K562 (cell line): ENCODE measurements around the gene TENM3. TPM values are rescaled to one million over a fixed set of nuclear protein-coding genes. Genes with fewer than 3 reads are reported as not detected.

Experiments
- ATAC-seq: fragments of 200-7000 bp; cut with Tn5 transposase; 3 replicates; pipeline ENCODE4 v1.9.1; 2020; ENCODE audit warnings: moderate library complexity
- BruUV-seq: library from RNA; stranded (reverse); fragments of 400-500 nt; replicated peaks from 2 replicates; lab custom pipeline; 2021; lab: Mats Ljungman, UMichigan
- CTCF ChIA-PET: fragments of 300-600 bp; formaldehyde crosslinking; extraction: SDS; loops from one replicate; lab custom pipeline; 2021; ENCODE audit warnings: low intra/inter-chr PET ratio; lab: Yijun Ruan, JAX
- POLR2A ChIA-PET: fragments of 300-600, 350-650 bp; sonication (Branson Sonifier 250); formaldehyde crosslinking; extraction: SDS; loops from one replicate; lab custom pipeline; 2021; ENCODE audit warnings: antibody characterized with exemption, inconsistent platforms; lab: Yijun Ruan, JAX
- DNase-seq, 4 experiments: peaks; one replicate each; pipeline versions ENCODE4 v3.0.0 to v3.0.0-alpha.2; 2011 to 2018; ENCODE audit warnings: low spot score in 3 of 4, mixed read lengths in 3 of 4; ENCODE audit errors: extremely low read depth in 1 of 4
- FAIRE-seq: peaks from 2 replicates; lab custom pipeline; 2011; peaks lifted over from hg19 to GRCh38; lab: Jason Lieb, UNC
- H2AFZ ChIP-seq: 2 replicates; pipeline ENCODE4 v1.6.0; 2011; ENCODE audit warnings: low read depth, low read length, control low read depth, inconsistent platforms
- H3K27ac ChIP-seq: fragments of 200-600 bp; 3 replicates; pipeline ENCODE4 v1.8.0; 2011; ENCODE audit warnings: low read depth, mild to moderate bottlenecking, control low read depth, inconsistent platforms, low read length, moderate library complexity, mixed read lengths; ENCODE audit errors: extremely low read depth
- H3K27me3 ChIP-seq, 2 experiments: fragments of 300-600 bp in 1 of 2; 2 replicates in 1 of 2; 3 replicates in 1 of 2; pipeline versions ENCODE4 v1.6.0 to v1.8.0; 2011; ENCODE audit warnings: inconsistent platforms in 2 of 2, low read length in 2 of 2, mild to moderate bottlenecking in 1 of 2, mixed read lengths in 1 of 2, moderate library complexity in 1 of 2; ENCODE audit not compliant: control insufficient read depth in 2 of 2, insufficient read depth in 2 of 2
- H3K36me3 ChIP-seq: fragments of 300-600 bp; 3 replicates; pipeline ENCODE4 v1.8.0; 2011; ENCODE audit warnings: mild to moderate bottlenecking, low read length, inconsistent platforms; ENCODE audit not compliant: control insufficient read depth, insufficient read depth
- H3K4me1 ChIP-seq, 2 experiments: fragments of 200-600 bp in 1 of 2; replicated peaks in 1 of 2; 2 replicates in 1 of 2; 3 replicates in 1 of 2; pipeline versions ENCODE4 v1.5.1 to v1.8.0; 2011; ENCODE audit warnings: inconsistent platforms in 2 of 2, low read length in 2 of 2, mild to moderate bottlenecking in 1 of 2, mixed read lengths in 1 of 2, moderate library complexity in 1 of 2; ENCODE audit not compliant: control insufficient read depth in 2 of 2, insufficient read depth in 2 of 2
- H3K4me2 ChIP-seq: 2 replicates; pipeline ENCODE4 v1.6.1; 2011; ENCODE audit warnings: low read length, control low read depth, inconsistent platforms, mixed read lengths; ENCODE audit not compliant: insufficient read depth
- H3K4me3 ChIP-seq: fragments of 200-600 bp; sonication (generic), shearing (Covaris generic); 2 replicates; pipeline ENCODE4 v1.5.1; 2016; ENCODE audit warnings: control low read depth, inconsistent platforms
- H3K79me2 ChIP-seq: fragments of 200-600 bp; 3 replicates; pipeline ENCODE4 v1.8.0; 2011; ENCODE audit warnings: low read length, inconsistent platforms; ENCODE audit not compliant: control insufficient read depth, insufficient read depth
- H3K9ac ChIP-seq, 2 experiments: 2 replicates each; pipeline versions ENCODE4 v1.6.0 to v1.6.1; 2011; ENCODE audit warnings: low read depth in 2 of 2, low read length in 2 of 2, control low read depth in 1 of 2, inconsistent platforms in 1 of 2, mild to moderate bottlenecking in 1 of 2, mixed read lengths in 1 of 2; ENCODE audit not compliant: insufficient read depth in 1 of 2
- H3K9me1 ChIP-seq: one replicate; pipeline ENCODE4 v1.6.0; 2011; ENCODE audit warnings: inconsistent platforms, mild to moderate bottlenecking, low read length, moderate library complexity; ENCODE audit not compliant: control insufficient read depth, insufficient read depth
- H3K9me3 ChIP-seq: replicated peaks from 2 replicates; pipeline ENCODE4 v1.5.1; 2011; ENCODE audit warnings: low read depth, low read length, inconsistent platforms; ENCODE audit not compliant: control insufficient read depth, insufficient read depth
- H4K20me1 ChIP-seq: replicated peaks from 2 replicates; pipeline ENCODE4 v1.6.1; 2011; ENCODE audit warnings: low read length, inconsistent platforms, mixed read lengths; ENCODE audit not compliant: control insufficient read depth, insufficient read depth
- BHLHE40 ChIP-seq: IDR thresholded peaks from 2 replicates; pipeline ENCODE4 v1.6.1; 2011; ENCODE audit warnings: low read length, improper control_type of control experiment
- CSDE1 ChIP-seq, 2 experiments: fragments of 450-650 bp; IDR thresholded peaks; 2 replicates each; pipeline ENCODE4 v1.6.1; 2016; ENCODE audit warnings: mild to moderate bottlenecking in 1 of 2
- FOXJ3 ChIP-seq: sonication (generic); formaldehyde crosslinking; IDR thresholded peaks from 2 replicates; pipeline ENCODE4 v1.4.0; 2020; ENCODE audit warnings: mild to moderate bottlenecking, missing genetic modification reagents
- FOXP1 ChIP-seq: sonication (generic); formaldehyde crosslinking; IDR thresholded peaks from 2 replicates; pipeline ENCODE4 v1.8.0; 2022; ENCODE audit warnings: mild to moderate bottlenecking, missing genetic modification reagents
- GABPA ChIP-seq: fragments of 200-800 bp; sonication (Bioruptor generic); conservative IDR thresholded peaks from 2 replicates; pipeline ENCODE4 v1.6.1; 2016; ENCODE audit warnings: low read depth, missing genetic modification characterization, missing compliant biosample characterization
- JUN ChIP-seq, 2 experiments: sonication (generic) in 1 of 2; formaldehyde crosslinking in 1 of 2; IDR thresholded peaks; 2 replicates each; pipeline versions ENCODE4 v1.6.1 to v1.8.0; 2012 to 2022; ENCODE audit warnings: borderline replicate concordance in 2 of 2, mild to moderate bottlenecking in 2 of 2, improper control_type of control experiment in 1 of 2, low read depth in 1 of 2, low read length in 1 of 2, missing genetic modification reagents in 1 of 2
- POU5F1 ChIP-seq: fragments of 150-350 bp; IDR thresholded peaks from 2 replicates; pipeline ENCODE4 v1.6.1; 2014; ENCODE audit warnings: borderline replicate concordance, low read length, low read depth, mild to moderate bottlenecking; ENCODE audit not compliant: partially characterized antibody
- TAF7 ChIP-seq: fragments of 450-650 bp; IDR thresholded peaks from 2 replicates; pipeline ENCODE4 v1.6.1; 2016; ENCODE audit warnings: missing genetic modification characterization, missing compliant biosample characterization
- TCFL5 ChIP-seq: fragments of 250-450 bp; sonication (Bioruptor Pico); conservative IDR thresholded peaks from 2 replicates; pipeline ENCODE4 v1.6.1; 2021; ENCODE audit warnings: mild to moderate bottlenecking, moderate library complexity, matching md5 sums
- ZNF146 ChIP-seq: IDR thresholded peaks from one replicate; pipeline ENCODE4 v1.6.1; 2018; ENCODE audit warnings: missing compliant biosample characterization; ENCODE audit not compliant: unreplicated experiment
- ZNF175 ChIP-seq: fragments of 200-800 bp; sonication (Bioruptor generic); IDR thresholded peaks from 2 replicates; pipeline ENCODE4 v1.6.1; 2016; ENCODE audit warnings: low read depth, mild to moderate bottlenecking, missing genetic modification characterization, missing compliant biosample characterization
- ZNF224 ChIP-seq: sonication (generic); formaldehyde crosslinking; IDR thresholded peaks from 2 replicates; pipeline ENCODE4 v1.8.0; 2022; ENCODE audit warnings: mild to moderate bottlenecking, missing genetic modification reagents
- ZNF316 ChIP-seq: fragments of 450-650 bp; IDR thresholded peaks from 2 replicates; pipeline ENCODE4 v1.6.1; 2016
- ZNF395 ChIP-seq: fragments of 200-800 bp; sonication (Bioruptor generic); IDR thresholded peaks from 2 replicates; pipeline ENCODE4 v1.6.1; 2017; ENCODE audit warnings: missing genetic modification characterization, missing compliant biosample characterization
- WGBS: fragments of 100-300 bp; shearing (Covaris generic); methylation state at CpG from one replicate; pipeline ENCODE4 v1.1.6; 2016; ENCODE audit warnings: low coverage, mixed read lengths; ENCODE audit not compliant: insufficient coverage; ENCODE audit errors: missing lambda C conversion rate; 5-methylcytosine and 5-hydroxymethylcytosine counted together
- in situ Hi-C: fragments of 300-500 bp; cut with MboI; formaldehyde crosslinking; loops from 4 replicates; pipeline ENCODE4 v1.15.0; 2018; ENCODE audit warnings: inconsistent platforms, mixed read lengths
- intact Hi-C: fragments of 100-400 bp; cut with micrococcal nuclease; formaldehyde crosslinking; loops from 2 replicates; pipeline ENCODE4 v1.14.2; 2022
- polyA plus RNA-seq, 8 experiments: library from polyadenylated mRNA; depleted of rRNA in 4 of 8; stranded (reverse) in 5 of 8; unstranded in 3 of 8; fragments of >200 nt; fragmentation: Nextera tagmentation in 2 of 8; fragmentation: Illumina TruSeq in 1 of 8; extraction: Ambion mirVana in 2 of 8; extraction: Trizol in 1 of 8; gene quantifications; 2 replicates each; pipeline versions ENCODE4 v1.2.1 to v1.2.3, GENCODE V29; 2011 to 2014; ENCODE audit warnings: inconsistent platforms in 1 of 8, missing spikeins in 1 of 8
- total RNA-seq, 7 experiments: library from RNA; depleted of rRNA in 6 of 7; stranded (reverse); fragments of >200 nt in 6 of 7; fragmentation: Illumina TruSeq in 2 of 7; extraction: Trizol in 2 of 7; gene quantifications; 2 replicates each; pipeline versions ENCODE4 v1.2.1 to v1.2.3, GENCODE V29; 2011 to 2021; ENCODE audit warnings: low replicate concordance in 1 of 7
- TF ChIP-seq, protein P1 (sequence below): fragments of 450-650 bp; IDR thresholded peaks from 2 replicates; pipeline ENCODE4 v1.6.1; 2017; ENCODE audit warnings: antibody characterized with exemption, mild to moderate bottlenecking

TENM3 gene
- total and polyA plus RNA-seq, 9 of the 15 experiments (the other 6 are each of a cell fraction or from before 2014, with no cell fraction given): 0.01 to 0.02 TPM; not detected in 7

GRCh38 chr4:182766857-182767250, 523.7 kb downstream of the TENM3 start (continued):
- no peak for TF ChIP-seq ZNF146 (CRISPR knock-in tag)
- no peak for TF ChIP-seq TAF7 (tag)
- TF ChIP-seq ZNF175 (CRISPR knock-in tag): no peak

- H4K20me1 ChIP-seq: no peaks in the 10 kb centered on the region
- ATAC-seq (no peak), DNase-seq (no peak), FAIRE-seq (no peak)
- no TSS peak for BruUV-seq
- no peaks in the 10 kb centered on the region for H3K9me3 ChIP-seq
- H3K9ac ChIP-seq: no peak overlapping the region
- no peaks in the 10 kb centered on the region for H3K4me1 ChIP-seq
- no peak overlapping the region for H3K27ac ChIP-seq
- intact Hi-C loops: no loop called here
- ChIA-PET CTCF (no interaction called here), POLR2A (no interaction called here)
- 5% methylated on average over 3 of the region's 4 CpGs for WGBS
- no peak overlapping the region for H3K4me2 ChIP-seq
- H3K4me3 ChIP-seq: no peak overlapping the region
- no peak overlapping the region for H2AFZ ChIP-seq
- H3K36me3 ChIP-seq: no peaks in the 10 kb centered on the region
- H3K9me1 ChIP-seq: no peaks in the 10 kb centered on the region
- peaks cover 11 to 36% of the 10 kb centered on the region in 2 experiments; a peak in 4 of 5 replicates for H3K27me3 ChIP-seq
- in situ Hi-C loops: no loop called here
- H3K79me2 ChIP-seq: no peaks in the 10 kb centered on the region
- TF ChIP-seq POU5F1 (no peak), TCFL5 (CRISPR knock-in tag) (no peak), BHLHE40 (no peak), ZNF224 (CRISPR knock-in tag) (no peak), JUN (IDR thresholded peaks at IDR 0.05; ENCODE audit: borderline replicate concordance, low read depth, low read length) (no peak), JUN (CRISPR knock-in tag; IDR thresholded peaks at IDR 0.05; ENCODE audit: borderline replicate concordance) (no peak), GABPA (tag) (no peak), ZNF395 (CRISPR knock-in tag) (no peak), ZNF316 (no peak), FOXJ3 (CRISPR knock-in tag) (no peak), FOXP1 (CRISPR knock-in tag) (no peak), CSDE1 (IDR thresholded peaks at IDR 0.05) (no peak)
- TF ChIP-seq, protein P1, sequence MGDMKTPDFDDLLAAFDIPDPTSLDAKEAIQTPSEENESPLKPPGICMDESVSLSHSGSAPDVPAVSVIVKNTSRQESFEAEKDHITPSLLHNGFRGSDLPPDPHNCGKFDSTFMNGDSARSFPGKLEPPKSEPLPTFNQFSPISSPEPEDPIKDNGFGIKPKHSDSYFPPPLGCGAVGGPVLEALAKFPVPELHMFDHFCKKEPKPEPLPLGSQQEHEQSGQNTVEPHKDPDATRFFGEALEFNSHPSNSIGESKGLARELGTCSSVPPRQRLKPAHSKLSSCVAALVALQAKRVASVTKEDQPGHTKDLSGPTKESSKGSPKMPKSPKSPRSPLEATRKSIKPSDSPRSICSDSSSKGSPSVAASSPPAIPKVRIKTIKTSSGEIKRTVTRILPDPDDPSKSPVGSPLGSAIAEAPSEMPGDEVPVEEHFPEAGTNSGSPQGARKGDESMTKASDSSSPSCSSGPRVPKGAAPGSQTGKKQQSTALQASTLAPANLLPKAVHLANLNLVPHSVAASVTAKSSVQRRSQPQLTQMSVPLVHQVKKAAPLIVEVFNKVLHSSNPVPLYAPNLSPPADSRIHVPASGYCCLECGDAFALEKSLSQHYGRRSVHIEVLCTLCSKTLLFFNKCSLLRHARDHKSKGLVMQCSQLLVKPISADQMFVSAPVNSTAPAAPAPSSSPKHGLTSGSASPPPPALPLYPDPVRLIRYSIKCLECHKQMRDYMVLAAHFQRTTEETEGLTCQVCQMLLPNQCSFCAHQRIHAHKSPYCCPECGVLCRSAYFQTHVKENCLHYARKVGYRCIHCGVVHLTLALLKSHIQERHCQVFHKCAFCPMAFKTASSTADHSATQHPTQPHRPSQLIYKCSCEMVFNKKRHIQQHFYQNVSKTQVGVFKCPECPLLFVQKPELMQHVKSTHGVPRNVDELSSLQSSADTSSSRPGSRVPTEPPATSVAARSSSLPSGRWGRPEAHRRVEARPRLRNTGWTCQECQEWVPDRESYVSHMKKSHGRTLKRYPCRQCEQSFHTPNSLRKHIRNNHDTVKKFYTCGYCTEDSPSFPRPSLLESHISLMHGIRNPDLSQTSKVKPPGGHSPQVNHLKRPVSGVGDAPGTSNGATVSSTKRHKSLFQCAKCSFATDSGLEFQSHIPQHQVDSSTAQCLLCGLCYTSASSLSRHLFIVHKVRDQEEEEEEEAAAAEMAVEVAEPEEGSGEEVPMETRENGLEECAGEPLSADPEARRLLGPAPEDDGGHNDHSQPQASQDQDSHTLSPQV: no peak
These were observed 525.6 kb downstream of the TENM3 start for GRCh38 chr4:182768838-182769237.
